Prostate gland (tissue), 2 donors: ENCODE measurements around the gene RWDD2A. TPM values are rescaled to one million over a fixed set of nuclear protein-coding genes. Genes with fewer than 3 reads are reported as not detected.
"Not testable (repeated sequence)": the region's sequence is repeated elsewhere in the genome, so short reads cannot be mapped to it uniquely, and the experiment has no call there.

Source experiments
- DNase-seq: peaks from one replicate; pipeline ENCODE4 v3.0.0-alpha.2; 2019; ENCODE audit warnings: low spot score
- H3K27ac ChIP-seq, 2 donors: fragments of 200-600 bp; sonication (generic); 2 replicates each; pipeline ENCODE4 v1.5.1; 2017 to 2019
- H3K27me3 ChIP-seq: fragments of 200-600 bp; sonication (generic); replicated peaks from 2 replicates; pipeline ENCODE4 v1.5.1; 2019; ENCODE audit not compliant: insufficient read depth
- H3K36me3 ChIP-seq, 2 donors: fragments of 200-600 bp; sonication (generic); 1 replicate in 1 of 2; 2 replicates in 1 of 2; pipeline versions ENCODE4 v1.5.1 to v1.8.1; 2017 to 2019
- H3K4me1 ChIP-seq: fragments of 200-600 bp; sonication (generic); replicated peaks from 2 replicates; pipeline ENCODE4 v1.5.1; 2019
- H3K4me3 ChIP-seq, 2 donors: fragments of 200-600 bp; sonication (generic); 2 replicates each; pipeline ENCODE4 v1.5.1; 2017 to 2019
- H3K9me3 ChIP-seq: fragments of 200-600 bp; sonication (generic); 2 replicates; pipeline ENCODE4 v1.5.1; 2017
- CTCF ChIP-seq, 4 experiments: fragments of 200-600 bp in 2 of 4; fragments of 450-650 bp in 2 of 4; sonication (generic) in 2 of 4; IDR thresholded peaks; 1 replicate in 3 of 4; 2 replicates in 1 of 4; pipeline ENCODE4 v1.5.1; 2016 to 2019; ENCODE audit warnings: antibody characterized with exemption in 4 of 4, mild to moderate bottlenecking in 2 of 4, moderate library complexity in 2 of 4
- POLR2A ChIP-seq: fragments of 450-650 bp; IDR thresholded peaks from one replicate; pipeline ENCODE4 v1.6.1; 2016; ENCODE audit warnings: antibody characterized with exemption, mild to moderate bottlenecking
- POLR2AphosphoS5 ChIP-seq: sonication (generic); formaldehyde crosslinking; IDR thresholded peaks from one replicate; pipeline ENCODE4 v1.6.1; 2017; ENCODE audit warnings: antibody characterized with exemption
- WGBS: methylation state at CpG from one replicate; pipeline ENCODE4 v1.1.5; 2018; 5-methylcytosine and 5-hydroxymethylcytosine counted together
- intact Hi-C: fragments of 100-400 bp; cut with DNase I; formaldehyde crosslinking; loops from one replicate; pipeline ENCODE4 v1.14.2; 2022
- total RNA-seq, 2 donors: library from RNA; depleted of rRNA; stranded (reverse); fragments of >200 nt; gene quantifications; one replicate each; pipeline ENCODE4 v1.1.0, GENCODE V29; 2016

RWDD2A gene
- total RNA-seq, 2 donors from 2014 or later: 9.5 to 23.7 TPM

DNA sequence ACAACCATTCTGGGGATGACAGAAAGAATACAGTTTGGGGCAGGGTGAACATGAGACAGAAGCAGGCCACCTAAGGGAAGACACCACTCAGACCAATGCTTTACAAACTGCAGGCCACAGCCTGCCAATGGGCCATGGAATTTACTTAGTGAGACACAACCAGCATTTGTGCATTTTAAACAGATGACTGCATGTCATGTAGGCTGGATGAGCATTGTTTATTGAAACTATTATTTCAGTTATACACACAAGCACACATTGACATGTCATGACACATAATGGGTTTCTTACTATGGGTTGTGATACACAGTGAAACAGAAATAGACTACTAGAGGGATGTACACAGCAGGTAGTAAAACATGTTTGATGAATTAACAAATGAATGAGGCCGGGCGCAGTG is 8.1 kb upstream of the RWDD2A start:
- Histone ChIP-seq H3K36me3 (peaks cover 0 to 3% of the 10 kb centered on the region in 2 donors), H3K4me3 (no peak overlapping the region), H3K27ac (no peak overlapping the region), H3K4me1 (no peaks in the 10 kb centered on the region), H3K27me3 (no peaks in the 10 kb centered on the region), H3K9me3 (no peaks in the 10 kb centered on the region)
- 93% methylated on average over 2 of the region's 2 CpGs for WGBS
- no peak for DNase-seq
- no peak for TF ChIP-seq POLR2A
- no peak for TF ChIP-seq CTCF (IDR thresholded peaks at IDR 0.05)
- TF ChIP-seq POLR2AphosphoS5: no peak
- intact Hi-C loops: no loop called here

- no peaks in the 10 kb centered on the region for H3K36me3 ChIP-seq
- H3K27me3 ChIP-seq: no peaks in the 10 kb centered on the region
- no peak for DNase-seq
- WGBS: 36% methylated on average over 3 of the region's 3 CpGs
- peak; percentile 8 for TF ChIP-seq POLR2AphosphoS5
- no peak for TF ChIP-seq CTCF (IDR thresholded peaks at IDR 0.05)
- no peak for TF ChIP-seq POLR2A
- no peaks in the 10 kb centered on the region for H3K4me1 ChIP-seq
- H3K4me3 ChIP-seq: no peak overlapping the region
- no peak overlapping the region for H3K27ac ChIP-seq
- intact Hi-C loops: no loop called here
- no peaks in the 10 kb centered on the region for H3K9me3 ChIP-seq
Measured at GRCh38 chr6:83188501-83188900, 4.7 kb upstream of the RWDD2A start.

DNA sequence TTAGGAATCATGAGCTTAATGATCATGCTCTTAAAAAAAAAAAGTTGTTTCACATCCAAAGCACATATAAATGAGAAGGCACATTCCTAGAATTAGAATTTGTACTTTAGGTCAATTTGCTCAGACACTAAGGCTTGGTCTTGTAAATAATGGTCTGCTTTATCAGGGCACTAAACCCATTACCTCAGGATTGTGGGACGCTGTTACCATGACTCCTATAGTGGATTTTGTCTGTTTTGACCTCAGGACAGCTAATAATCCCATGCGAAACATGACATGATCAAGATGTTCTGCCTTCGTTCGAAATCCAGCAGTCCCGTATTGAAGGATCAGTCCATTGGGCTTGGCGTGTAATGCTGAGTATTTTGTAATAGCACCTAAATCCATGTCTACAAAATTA is 2.5 kb upstream of the RWDD2A start:
- no peaks in the 10 kb centered on the region for H3K27me3 ChIP-seq
- no peak overlapping the region for H3K4me3 ChIP-seq
- H3K27ac ChIP-seq: no peak overlapping the region
- WGBS: 90% methylated on average over 6 of the region's 6 CpGs
- no peak for TF ChIP-seq POLR2A
- TF ChIP-seq CTCF (IDR thresholded peaks at IDR 0.05): no peak
- no peak for TF ChIP-seq POLR2AphosphoS5
- no peaks in the 10 kb centered on the region for H3K36me3 ChIP-seq
- intact Hi-C loops: loop anchor here (5.0 kb wide), 1 partner anchor 123 kb away; the partner anchor contains the start of genes DOP1A and UBE3D
- no peaks in the 10 kb centered on the region for H3K4me1 ChIP-seq
- H3K9me3 ChIP-seq: no peaks in the 10 kb centered on the region
- DNase-seq: no peak

GRCh38 chr6:83191974-83192373 is 1.2 kb upstream of the RWDD2A start:
- H3K27ac ChIP-seq: peak overlapping the region; percentile 86 to 88
- WGBS: 93% methylated on average over 18 of the region's 18 CpGs
- H3K9me3 ChIP-seq, H3K27me3 ChIP-seq, DNase-seq, H3K4me1 ChIP-seq, H3K36me3 ChIP-seq: not testable (repeated sequence)
- intact Hi-C loops: loop anchor here (5.0 kb wide), 1 partner anchor 125 kb away; the partner anchor contains the start of genes DOP1A and UBE3D
- H3K4me3 ChIP-seq: peak overlapping the region; percentile 93 to 95

- Histone ChIP-seq H3K36me3 (no peaks in the 10 kb centered on the region), H3K27me3 (no peaks in the 10 kb centered on the region), H3K27ac (peak overlapping the region; percentile 86 to 88), H3K4me1 (peaks cover 3% of the 10 kb centered on the region), H3K4me3 (peak overlapping the region; percentile 93 to 95), H3K9me3 (no peaks in the 10 kb centered on the region)
- 0% methylated on average over 4 of the region's 4 CpGs for WGBS
- no peak for TF ChIP-seq CTCF (IDR thresholded peaks at IDR 0.05)
- TF ChIP-seq POLR2AphosphoS5: no peak
- TF ChIP-seq POLR2A: no peak
- intact Hi-C loops: loop anchor here (5.0 kb wide), 1 partner anchor 125 kb away; the partner anchor contains the start of genes DOP1A and UBE3D
- no peak for DNase-seq
Measured at GRCh38 chr6:83192456-83192855, 701 bp upstream of the RWDD2A start.
